ENCODE data around the gene STAT5A.

- no peak for TF ChIP-seq CTCF (IDR thresholded peaks at IDR 0.05)
- TF ChIP-seq TEAD4 (IDR thresholded peaks at IDR 0.05; ENCODE audit: borderline replicate concordance, insufficient read depth) = no peak
- TF ChIP-seq PBX3 (IDR thresholded peaks at IDR 0.05) = no peak
These were observed 15.4 kb downstream of the STAT5A start for GRCh38 chr17:42303694-42304093.
